GM23338 (cell line): Measurements from ENCODE around the gene SPHKAP. TPM values are rescaled to one million over a fixed set of nuclear protein-coding genes. Genes with fewer than 3 reads are reported as not detected.

Experiments
- ATAC-seq: fragments of 200-7000 bp; cut with Tn5 transposase; 3 replicates; pipeline ENCODE4 v1.9.1; 2020
- DNase-seq: peaks from one replicate; pipeline ENCODE4 v3.0.0-alpha.2; 2015; ENCODE audit warnings: low spot score
- H2AFZ ChIP-seq: fragments of 200-600 bp; sonication (generic); 2 replicates; pipeline ENCODE4 v1.8.0; 2016; ENCODE audit warnings: antibody characterized with exemption, mild to moderate bottlenecking, moderate library complexity
- H3F3A ChIP-seq: fragments of 200-600 bp; sonication (generic); replicated peaks from 2 replicates; pipeline ENCODE4 v1.8.0; 2017; ENCODE audit warnings: antibody characterized with exemption, mixed run types, low read depth
- H3K27ac ChIP-seq: fragments of 200-600 bp; sonication (generic); 2 replicates; pipeline ENCODE4 v1.6.1; 2016; ENCODE audit warnings: low read depth
- H3K27me3 ChIP-seq: fragments of 200-600 bp; sonication (generic); 2 replicates; pipeline ENCODE4 v1.8.0; 2016; ENCODE audit warnings: mild to moderate bottlenecking, mixed run types, moderate library complexity; ENCODE audit not compliant: insufficient read depth
- H3K36me3 ChIP-seq: fragments of 200-600 bp; sonication (generic); 2 replicates; pipeline ENCODE4 v1.8.0; 2016; ENCODE audit warnings: mild to moderate bottlenecking; ENCODE audit not compliant: insufficient read depth
- H3K4me1 ChIP-seq: fragments of 200-600 bp; sonication (generic); 2 replicates; pipeline ENCODE4 v1.8.0; 2016; ENCODE audit warnings: mild to moderate bottlenecking, moderate library complexity; ENCODE audit not compliant: insufficient read depth
- H3K4me2 ChIP-seq: fragments of 200-600 bp; sonication (generic); 2 replicates; pipeline ENCODE4 v1.7.1; 2017; ENCODE audit warnings: mixed run types
- H3K4me3 ChIP-seq: fragments of 200-600 bp; sonication (generic); 2 replicates; pipeline ENCODE4 v1.6.1; 2016; ENCODE audit warnings: mixed run types
- H3K79me2 ChIP-seq: fragments of 200-600 bp; sonication (generic); replicated peaks from 2 replicates; pipeline ENCODE4 v1.8.0; 2017; ENCODE audit warnings: mild to moderate bottlenecking; ENCODE audit not compliant: insufficient read depth
- H3K9me2 ChIP-seq: fragments of 200-600 bp; sonication (generic); 2 replicates; pipeline ENCODE4 v1.8.0; 2017; ENCODE audit not compliant: insufficient read depth
- H4K20me1 ChIP-seq: fragments of 200-600 bp; sonication (generic); replicated peaks from 2 replicates; pipeline ENCODE4 v1.8.0; 2017; ENCODE audit warnings: mild to moderate bottlenecking; ENCODE audit not compliant: insufficient read depth
- H3K27ac Mint-ChIP-seq: 2 replicates; pipeline ENCODE4 v1.8.0; 2020; ENCODE audit warnings: inconsistent platforms, mild to moderate bottlenecking, moderate library complexity, mixed read lengths
- H3K27me3 Mint-ChIP-seq: 3 replicates; pipeline ENCODE4 v1.8.0; 2022; ENCODE audit warnings: low read depth, mild to moderate bottlenecking, moderate library complexity, mixed read lengths, inconsistent platforms; ENCODE audit not compliant: insufficient read depth, poor library complexity
- H3K36me3 Mint-ChIP-seq: 3 replicates; pipeline ENCODE4 v1.8.0; 2021; ENCODE audit warnings: low read depth, mild to moderate bottlenecking, inconsistent platforms, moderate library complexity, mixed read lengths
- H3K4me1 Mint-ChIP-seq: 3 replicates; pipeline ENCODE4 v1.8.0; 2020; ENCODE audit warnings: mild to moderate bottlenecking, inconsistent platforms, mixed read lengths
- H3K4me3 Mint-ChIP-seq: 3 replicates; pipeline ENCODE4 v1.8.0; 2021; ENCODE audit warnings: moderate library complexity, mild to moderate bottlenecking, inconsistent platforms, mixed read lengths
- H3K9me3 Mint-ChIP-seq: 3 replicates; pipeline ENCODE4 v1.8.0; 2020; ENCODE audit warnings: moderate library complexity, mild to moderate bottlenecking, inconsistent platforms, mixed read lengths
- CREB1 ChIP-seq: fragments of 250-450 bp; sonication (Bioruptor Pico); IDR thresholded peaks from 2 replicates; pipeline ENCODE4 v1.5.0; 2020; ENCODE audit warnings: low read depth, mild to moderate bottlenecking, moderate library complexity
- EZH2phosphoT487 ChIP-seq: fragments of 200-600 bp; sonication (generic); IDR thresholded peaks from one replicate; pipeline ENCODE4 v1.8.1; 2018; ENCODE audit warnings: antibody characterized with exemption; ENCODE audit not compliant: unreplicated experiment
- REST ChIP-seq: IDR thresholded peaks from one replicate; pipeline ENCODE4 v1.6.1; 2018; ENCODE audit warnings: antibody characterized with exemption; ENCODE audit not compliant: unreplicated experiment
- ZNF114 ChIP-seq: fragments of 250-450 bp; sonication (Bioruptor Pico); IDR thresholded peaks from 2 replicates; pipeline ENCODE4 v1.5.0; 2020; ENCODE audit warnings: mild to moderate bottlenecking, moderate library complexity
- ZNF331 ChIP-seq: fragments of 250-450 bp; sonication (Bioruptor Pico); IDR thresholded peaks from 2 replicates; pipeline ENCODE4 v1.5.0; 2020; ENCODE audit warnings: low read depth, mild to moderate bottlenecking, moderate library complexity
- polyA plus RNA-seq: library from polyadenylated mRNA; unstranded; fragments of >200 nt; fragmentation: Nextera tagmentation; extraction: Ambion mirVana; gene quantifications from 2 replicates; pipeline ENCODE4 v1.2.1, GENCODE V29; 2016
- total RNA-seq: library from RNA; depleted of rRNA; stranded (reverse); fragments of >200 nt; shearing (Covaris generic); gene quantifications from 2 replicates; pipeline ENCODE4 v1.2.3, GENCODE V29; 2014

SPHKAP gene
- total and polyA plus RNA-seq, 2 experiments from 2014 or later: 0.10 TPM; not detected in 1

GRCh38 chr2:228059735-228060134 lies 121.8 kb downstream of the SPHKAP start:
- Mint-ChIP-seq H3K27ac (no peak overlapping the region), H3K9me3 (no peaks in the 10 kb centered on the region), H3K4me3 (no peak overlapping the region), H3K27me3 (no peaks in the 10 kb centered on the region), H3K4me1 (peaks cover 3% of the 10 kb centered on the region; the same call in 1 of the 3 replicates), H3K36me3 (no peaks in the 10 kb centered on the region)
- Histone ChIP-seq H3K4me3 (no peak overlapping the region), H3K79me2 (no peaks in the 10 kb centered on the region), H3K4me2 (no peak overlapping the region), H4K20me1 (no peaks in the 10 kb centered on the region), H3K27ac (no peak overlapping the region), H3K9me2 (0 out of 2 replicates have a peak, but pooled peaks cover 7% of the 10 kb centered on the region), H3F3A (no peaks in the 10 kb centered on the region), H3K27me3 (no peaks in the 10 kb centered on the region), H2AFZ (no peak overlapping the region), H3K36me3 (no peaks in the 10 kb centered on the region), H3K4me1 (no peaks in the 10 kb centered on the region)
- no peak for DNase-seq
- ATAC-seq: no peak
- no peak for TF ChIP-seq CREB1 (CRISPR knock-in tag)

GRCh38 chr2:228056293-228057097 lies 125.0 kb downstream of the SPHKAP start:
- H2AFZ ChIP-seq: no peak overlapping the region
- no peaks in the 10 kb centered on the region for H3K4me1 ChIP-seq
- H3K36me3 ChIP-seq: no peaks in the 10 kb centered on the region
- no peaks in the 10 kb centered on the region for H3K79me2 ChIP-seq
- no peaks in the 10 kb centered on the region for H3F3A ChIP-seq
- no peaks in the 10 kb centered on the region for H3K36me3 Mint-ChIP-seq
- TF ChIP-seq ZNF114 (CRISPR knock-in tag) (no peak), EZH2phosphoT487 (no peak), ZNF331 (CRISPR knock-in tag) (no peak), REST (no peak)
- H3K27me3 Mint-ChIP-seq: no peaks in the 10 kb centered on the region
- H3K9me2 ChIP-seq: 0 out of 2 replicates have a peak, but pooled peaks cover 7% of the 10 kb centered on the region
- H3K27ac Mint-ChIP-seq: no peak overlapping the region
- H4K20me1 ChIP-seq: no peaks in the 10 kb centered on the region
- H3K4me2 ChIP-seq: no peak overlapping the region
- H3K9me3 Mint-ChIP-seq: no peaks in the 10 kb centered on the region
- no peak for ATAC-seq
- H3K4me1 Mint-ChIP-seq: peaks cover 3% of the 10 kb centered on the region; the same call in 1 of the 3 replicates
- H3K4me3 Mint-ChIP-seq: no peak overlapping the region
- DNase-seq: no peak
- H3K27me3 ChIP-seq: no peaks in the 10 kb centered on the region
- H3K27ac ChIP-seq: no peak overlapping the region
- no peak overlapping the region for H3K4me3 ChIP-seq
